ENCODE measurements around the gene FEZ2. TPM values are rescaled to one million over a fixed set of nuclear protein-coding genes. Genes with fewer than 3 reads are reported as not detected.
"Not testable (repeated sequence)": the region's sequence is repeated elsewhere in the genome, so short reads cannot be mapped to it uniquely, and the experiment has no call there.

The FEZ2 gene
- total and polyA plus RNA-seq, 2 of the 8 experiments (the other 6 are each of a cell fraction or from before 2014, with no cell fraction given) = 7.5 to 16.4 TPM

DNA sequence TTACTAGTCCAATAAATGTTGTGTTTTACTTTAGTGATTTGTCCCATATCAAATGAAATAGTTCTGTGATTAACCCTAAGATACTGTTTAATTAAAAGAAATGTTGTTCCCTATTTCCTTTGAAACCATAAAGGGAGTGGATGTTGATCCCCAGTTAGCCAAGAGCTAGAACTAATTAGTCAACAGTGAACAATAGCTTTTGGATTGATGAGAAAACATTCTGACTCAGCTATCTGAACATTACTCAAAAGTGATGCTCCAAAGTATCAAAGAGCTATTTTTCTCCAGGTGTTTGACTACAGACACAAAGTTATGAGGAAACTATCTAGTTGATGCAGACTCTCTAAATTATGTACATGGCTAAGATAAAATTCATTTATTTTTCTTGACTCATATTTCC lies 7.3 kb upstream of the FEZ2 start:
- no peak overlapping the region for H4K5ac ChIP-seq (ENCODE audit: insufficient read length, low read depth, low read length)
- no peak overlapping the region for H2BK5ac ChIP-seq (ENCODE audit: low read depth, low read length)
- H2BK20ac ChIP-seq (ENCODE audit: low read length) = no peak overlapping the region
- H2AFZ ChIP-seq (ENCODE audit: low read length) = no peak overlapping the region
- H4K91ac ChIP-seq (replicated peaks; ENCODE audit: insufficient read length, low read length) = no peak overlapping the region
- no peak overlapping the region for H3K18ac ChIP-seq (ENCODE audit: extremely low read depth, low read length)
- H2BK15ac ChIP-seq (ENCODE audit: low read length) = no peak overlapping the region
- DNase-seq (ENCODE audit: low read depth in 1 of 2, low spot score in 2 of 2) = no peak
- no peaks in the 10 kb centered on the region for H3K79me1 ChIP-seq (ENCODE audit: low read depth, low read length)
- H3K14ac ChIP-seq (ENCODE audit: insufficient read length) = no peak overlapping the region
- no peaks in the 10 kb centered on the region for H3K27me3 ChIP-seq (replicated peaks in 1 of 4; ENCODE audit: control insufficient read depth in 3 of 4, extremely low read depth in 1 of 4, insufficient read depth in 3 of 4, low read length in 3 of 4)
- no peak overlapping the region for H3K56ac ChIP-seq (replicated peaks; ENCODE audit: insufficient read length, low read depth, low read length)
- no peaks in the 10 kb centered on the region for H3K4me1 ChIP-seq (replicated peaks in 1 of 4; ENCODE audit: control insufficient read depth in 3 of 4, insufficient read depth in 4 of 4, low read length in 3 of 4)
- H3K23me2 ChIP-seq (ENCODE audit: low read depth, low read length) = no peaks in the 10 kb centered on the region
- FAIRE-seq = no peak
- POLR2A ChIA-PET (ENCODE audit: partially characterized antibody) = no interaction called here
- H3K79me2 ChIP-seq (ENCODE audit: control insufficient read depth in 1 of 2, insufficient read depth in 2 of 2, low read length in 2 of 2) = no peaks in the 10 kb centered on the region
- H3K36me3 ChIP-seq (ENCODE audit: control insufficient read depth in 2 of 4, insufficient read depth in 4 of 4, low read length in 3 of 4) = no peaks in the 10 kb centered on the region
- no peak overlapping the region for H2BK120ac ChIP-seq (replicated peaks; ENCODE audit: low read depth, low read length)
- no peaks in the 10 kb centered on the region for H3K9me3 ChIP-seq (ENCODE audit: insufficient read depth in 2 of 2, low read depth in 1 of 2, low read length in 1 of 2)
- H3K4ac ChIP-seq (replicated peaks; ENCODE audit: insufficient read length, low read depth, low read length) = no peak overlapping the region
- no peak overlapping the region for H3K23ac ChIP-seq (ENCODE audit: insufficient read length)
- H3K27ac ChIP-seq (ENCODE audit: low read depth, low read length) = no peak overlapping the region
- H3K4me2 ChIP-seq (ENCODE audit: insufficient read depth in 1 of 2, low read depth in 2 of 2, low read length in 2 of 2) = no peak overlapping the region
- no peak overlapping the region for H4K8ac ChIP-seq (ENCODE audit: extremely low read depth, insufficient read depth, low read length)
- no peak overlapping the region for H2AK5ac ChIP-seq (ENCODE audit: low read depth, low read length)
- H2BK12ac ChIP-seq (ENCODE audit: low read depth, low read length) = no peak overlapping the region
- H3K9ac ChIP-seq (replicated peaks in 1 of 4; ENCODE audit: extremely low read depth in 1 of 4, low read depth in 3 of 4, low read length in 3 of 4) = no peak overlapping the region
- TF ChIP-seq NRF1 (IDR thresholded peaks at IDR 0.05; ENCODE audit: low read depth, low read length) (no peak), USF2 (IDR thresholded peaks at IDR 0.05; ENCODE audit: low read length) (no peak)
- no peaks in the 10 kb centered on the region for H4K20me1 ChIP-seq (replicated peaks in 1 of 2; ENCODE audit: control insufficient read depth in 1 of 2, insufficient read depth in 2 of 2, low read length in 2 of 2)
- H3K4me3 ChIP-seq (ENCODE audit: extremely low read depth in 1 of 4, insufficient read depth in 2 of 4, low read depth in 3 of 4, low read length in 4 of 4) = no peak overlapping the region
- CTCF ChIA-PET (ENCODE audit: partially characterized antibody) = no interaction called here

GRCh38 chr2:36603629-36604028 lies 5.7 kb upstream of the FEZ2 start:
- H4K8ac ChIP-seq (ENCODE audit: extremely low read depth, insufficient read depth, low read length); H2BK20ac ChIP-seq (ENCODE audit: low read length); H3K4ac ChIP-seq (replicated peaks; ENCODE audit: insufficient read length, low read depth, low read length); H4K20me1 ChIP-seq (replicated peaks in 1 of 2; ENCODE audit: control insufficient read depth in 1 of 2, insufficient read depth in 2 of 2, low read length in 2 of 2); H2AFZ ChIP-seq (ENCODE audit: low read length); H3K36me3 ChIP-seq (ENCODE audit: control insufficient read depth in 2 of 4, insufficient read depth in 4 of 4, low read length in 3 of 4); H3K23ac ChIP-seq (ENCODE audit: insufficient read length); H3K27ac ChIP-seq (ENCODE audit: low read depth, low read length); H3K14ac ChIP-seq (ENCODE audit: insufficient read length); H4K91ac ChIP-seq (replicated peaks; ENCODE audit: insufficient read length, low read length); CTCF ChIA-PET (ENCODE audit: partially characterized antibody); H3K56ac ChIP-seq (replicated peaks; ENCODE audit: insufficient read length, low read depth, low read length); H3K4me2 ChIP-seq (ENCODE audit: insufficient read depth in 1 of 2, low read depth in 2 of 2, low read length in 2 of 2); H2BK12ac ChIP-seq (ENCODE audit: low read depth, low read length); H2BK120ac ChIP-seq (replicated peaks; ENCODE audit: low read depth, low read length); H2BK5ac ChIP-seq (ENCODE audit: low read depth, low read length); H3K4me3 ChIP-seq (ENCODE audit: extremely low read depth in 1 of 4, insufficient read depth in 2 of 4, low read depth in 3 of 4, low read length in 4 of 4); DNase-seq (ENCODE audit: low read depth in 1 of 2, low spot score in 2 of 2); H3K18ac ChIP-seq (ENCODE audit: extremely low read depth, low read length); H4K5ac ChIP-seq (ENCODE audit: insufficient read length, low read depth, low read length); FAIRE-seq; H3K4me1 ChIP-seq (replicated peaks in 1 of 4; ENCODE audit: control insufficient read depth in 3 of 4, insufficient read depth in 4 of 4, low read length in 3 of 4); POLR2A ChIA-PET (ENCODE audit: partially characterized antibody); H3K79me1 ChIP-seq (ENCODE audit: low read depth, low read length); H3K9me3 ChIP-seq (ENCODE audit: insufficient read depth in 2 of 2, low read depth in 1 of 2, low read length in 1 of 2); H2AK5ac ChIP-seq (ENCODE audit: low read depth, low read length); H3K23me2 ChIP-seq (ENCODE audit: low read depth, low read length); H3K27me3 ChIP-seq (replicated peaks in 1 of 4; ENCODE audit: control insufficient read depth in 3 of 4, extremely low read depth in 1 of 4, insufficient read depth in 3 of 4, low read length in 3 of 4); H3K9ac ChIP-seq (replicated peaks in 1 of 4; ENCODE audit: extremely low read depth in 1 of 4, low read depth in 3 of 4, low read length in 3 of 4); H2BK15ac ChIP-seq (ENCODE audit: low read length); H3K79me2 ChIP-seq (ENCODE audit: control insufficient read depth in 1 of 2, insufficient read depth in 2 of 2, low read length in 2 of 2): not testable (repeated sequence)
- 92% methylated on average over 3 of the region's 5 CpGs; no CpG with 5 or more reads in 1 of the 2 experiments for WGBS, 2 experiments (ENCODE audit: extremely low coverage in 1 of 2, insufficient coverage in 1 of 2, insufficient read length in 1 of 2, insufficient replicate concordance in 2 of 2, low coverage in 1 of 2, low lambda C conversion rate in 2 of 2, missing lambda C conversion rate in 1 of 2)
